ENCODE results near the gene CTNND2. TPM values are rescaled to one million over a fixed set of nuclear protein-coding genes. Genes with fewer than 3 reads are reported as not detected.

CTNND2 gene
- total RNA-seq, 1 experiment from 2014 or later = 7.0 TPM

DNA sequence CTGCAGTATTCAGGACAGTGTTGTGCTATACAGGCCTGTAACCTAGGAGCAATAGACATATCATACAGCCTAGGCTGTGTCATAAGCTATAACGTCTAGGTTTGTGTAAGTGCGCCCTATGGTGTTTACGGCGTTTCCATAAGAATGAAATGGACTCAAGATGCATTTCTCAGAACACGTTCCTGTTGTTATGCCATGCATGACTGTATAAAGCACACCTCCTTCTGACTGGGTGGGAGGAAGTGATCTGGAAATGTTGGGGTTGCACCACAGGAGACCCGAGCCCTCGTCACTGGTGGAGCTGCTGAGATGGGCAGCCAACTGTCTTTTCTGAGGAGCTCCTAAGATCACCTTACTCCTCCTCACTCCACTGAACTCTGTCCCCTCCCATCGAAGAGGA is 751.9 kb downstream of the CTNND2 start:
- Histone ChIP-seq H3K9me3 (ENCODE audit: control insufficient read depth, low read depth, low read length) (no peaks in the 10 kb centered on the region), H3K4me2 (ENCODE audit: insufficient read depth, insufficient read length, low read length) (no peak overlapping the region), H2AK5ac (ENCODE audit: insufficient read length, low read length) (no peak overlapping the region), H3K4me1 (ENCODE audit: insufficient read depth, low read length) (no peaks in the 10 kb centered on the region), H3K79me1 (ENCODE audit: insufficient read depth, low read depth, low read length, poor library complexity, severe bottlenecking) (no peaks in the 10 kb centered on the region), H4K91ac (ENCODE audit: insufficient read length, low read depth, low read length) (no peak overlapping the region), H3K23me2 (ENCODE audit: insufficient read length, low read depth, low read length, poor library complexity, severe bottlenecking) (no peaks in the 10 kb centered on the region), H3K14ac (ENCODE audit: insufficient read depth, low read length) (no peak overlapping the region), H2BK120ac (ENCODE audit: low read depth, low read length, poor library complexity, severe bottlenecking) (no peak overlapping the region), H4K20me1 (ENCODE audit: control insufficient read depth, insufficient read depth, insufficient read length) (no peaks in the 10 kb centered on the region), H3K9ac (ENCODE audit: extremely low read depth, insufficient read length, low read length) (no peak overlapping the region), H2BK12ac (ENCODE audit: insufficient read length, low read depth, low read length) (no peak overlapping the region), H3K23ac (ENCODE audit: insufficient read length, low read depth, low read length) (no peak overlapping the region), H3T11ph (ENCODE audit: low read length) (no peak overlapping the region), H4K5ac (ENCODE audit: insufficient read length, low read depth, low read length) (no peak overlapping the region), H2BK15ac (ENCODE audit: low read depth, low read length) (no peak overlapping the region), H3K4ac (ENCODE audit: low read depth, low read length) (no peak overlapping the region), H2AFZ (ENCODE audit: low read length) (no peak overlapping the region), H3K79me2 (ENCODE audit: insufficient read depth, low read length) (no peaks in the 10 kb centered on the region), H2BK5ac (ENCODE audit: insufficient read length, low read length) (no peak overlapping the region), H3K18ac (ENCODE audit: insufficient read length, low read depth, low read length) (no peak overlapping the region), H3K56ac (ENCODE audit: insufficient read length, low read depth, low read length) (no peak overlapping the region), H3K27ac (ENCODE audit: insufficient read length, low read depth, low read length) (no peak overlapping the region), H2BK20ac (ENCODE audit: low read depth, low read length, poor library complexity, severe bottlenecking) (no peak overlapping the region), H3K27me3 (ENCODE audit: insufficient read depth, low read length) (no peaks in the 10 kb centered on the region), H4K8ac (replicated peaks; ENCODE audit: insufficient read length, low read depth, low read length) (no peak overlapping the region)
- TF ChIP-seq CTCF (conservative IDR thresholded peaks at IDR 0.05) = no peak
- no peak for DNase-seq
- no peak overlapping the region for H3K4me3 Mint-ChIP-seq
- H3K36me3 Mint-ChIP-seq (ENCODE audit: insufficient read depth in 1 of 3, low read depth in 3 of 3) = no peaks in the 10 kb centered on the region
- peaks cover 3% of the 10 kb centered on the region; the same call in 1 of the 2 replicates for H3K27me3 Mint-ChIP-seq (ENCODE audit: low read depth)
- no peak overlapping the region for H3K27ac Mint-ChIP-seq
- H3K9me3 Mint-ChIP-seq = no peaks in the 10 kb centered on the region
- WGBS (ENCODE audit: extremely low coverage, insufficient read length, low lambda C conversion rate) = no CpG with 5 or more reads among the region's 8 CpGs
- H3K4me1 Mint-ChIP-seq = peaks cover 6 to 8% of the 10 kb centered on the region in 2 experiments
